IPS-NIHi7 (cell line): ENCODE results near the gene PPP1R3G.
"Not testable (repeated sequence)": the region's sequence is repeated elsewhere in the genome, so short reads cannot be mapped to it uniquely, and the experiment has no call there.

ENCODE experiments used
- DNase-seq: peaks from one replicate; pipeline ENCODE4 v3.0.0; 2012; ENCODE audit warnings: mixed read lengths; ENCODE audit errors: extremely low spot score

PPP1R3G gene

DNA sequence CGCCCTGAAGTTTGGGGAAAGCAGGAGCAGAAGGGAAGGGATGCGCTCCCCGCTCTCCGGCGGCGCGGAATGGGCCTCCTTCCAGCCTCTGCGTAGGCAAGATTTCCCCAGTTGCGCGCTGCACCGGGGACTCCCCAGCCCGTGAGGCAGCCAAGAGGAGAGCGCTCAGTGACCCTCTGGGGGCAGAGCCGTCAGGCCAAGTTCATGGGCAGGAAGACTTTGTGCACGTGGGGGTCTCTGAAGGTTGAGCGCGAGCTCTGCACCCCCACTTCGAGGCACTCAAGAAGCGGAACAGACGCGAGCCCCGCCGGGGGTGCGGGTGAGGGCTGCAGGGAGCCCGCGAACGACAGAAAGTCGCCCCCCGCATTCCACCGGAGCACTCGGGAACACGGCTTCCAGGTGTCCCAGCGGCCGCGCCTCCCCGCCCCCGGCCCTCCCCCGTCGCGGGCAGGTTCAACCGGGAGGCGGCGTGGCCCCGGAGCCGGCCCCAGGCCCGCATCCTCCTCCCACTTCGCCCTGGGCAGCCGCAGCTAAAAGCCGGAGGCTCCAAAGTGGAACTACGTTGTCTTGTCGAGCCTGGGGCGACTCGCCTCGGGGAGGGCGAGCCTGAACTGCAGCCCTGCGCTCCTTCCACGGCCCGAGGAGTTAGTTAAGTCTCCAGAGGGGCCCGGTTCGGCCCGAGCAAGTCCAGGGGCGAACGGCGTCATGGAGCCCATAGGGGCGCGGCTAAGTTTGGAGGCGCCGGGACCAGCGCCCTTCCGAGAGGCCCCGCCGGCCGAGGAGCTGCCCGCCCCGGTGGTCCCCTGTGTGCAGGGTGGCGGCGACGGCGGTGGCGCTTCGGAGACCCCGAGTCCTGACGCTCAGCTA is at the start of gene PPP1R3G:
Gene PPP1R3G, plus strand, starts transcription at position 561 of the 867 bp plus-strand sequence. Its CDS starts 145 bp downstream, at position 706.
- peak; percentile 48 for DNase-seq

DNA sequence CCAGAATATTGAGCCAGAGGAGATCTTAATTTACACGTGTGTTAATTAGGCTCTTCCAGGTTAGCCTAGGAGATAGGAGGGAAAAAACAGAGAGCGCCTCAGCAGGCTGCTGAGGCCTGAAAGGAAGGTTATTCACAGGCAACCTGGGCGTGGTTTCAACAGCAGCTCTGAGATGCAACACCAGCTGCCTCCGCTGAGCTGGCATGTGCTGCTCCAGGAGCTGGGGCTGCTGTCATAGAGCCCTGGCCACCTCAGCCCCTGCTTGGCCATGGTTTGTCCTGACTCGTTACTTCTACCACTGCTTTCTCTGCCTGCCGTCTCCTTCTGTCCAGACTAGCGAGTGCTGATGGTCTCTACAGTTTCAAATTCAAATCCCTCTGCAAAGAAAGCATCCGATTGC is 48.9 kb upstream of the PPP1R3G start:
- DNase-seq = peak; percentile 89

DNA sequence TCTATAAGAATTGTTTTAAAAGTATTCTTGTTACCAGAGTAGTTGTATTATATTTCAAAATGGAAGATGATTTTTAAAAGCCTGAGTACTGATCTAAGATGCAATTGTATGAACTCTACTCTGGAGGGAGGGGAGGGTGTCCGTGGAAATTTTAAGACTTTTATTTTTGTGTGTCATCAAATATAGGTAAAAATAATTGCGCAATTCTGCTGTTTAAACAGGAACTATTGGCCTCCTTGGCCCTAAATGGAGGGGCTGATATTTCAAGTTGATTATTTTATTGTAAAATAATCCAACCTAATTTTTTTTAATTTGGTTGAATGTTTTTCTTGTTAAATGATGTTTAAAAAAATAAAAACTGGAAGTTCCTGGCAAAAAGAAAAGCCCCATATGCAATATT is 43.2 kb upstream of the PPP1R3G start:
- DNase-seq = no peak

DNA sequence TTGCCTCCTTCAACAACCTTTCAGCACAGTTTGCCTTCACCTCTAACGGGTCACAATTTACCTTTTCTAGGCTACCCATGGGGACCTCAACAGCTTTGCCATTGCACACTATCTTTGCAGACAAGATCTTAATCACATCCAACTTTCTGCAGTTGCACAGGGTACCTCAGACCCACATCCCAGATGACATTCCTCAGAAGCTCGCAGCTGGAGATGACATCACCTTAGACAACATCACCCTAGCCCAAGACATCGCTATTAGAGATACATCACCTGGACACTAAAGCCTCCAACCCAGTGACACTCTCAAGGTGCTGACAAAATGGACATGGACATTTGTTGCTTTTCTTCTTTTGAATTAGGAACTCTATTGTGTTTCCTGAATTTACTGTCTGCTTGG is 42.7 kb upstream of the PPP1R3G start:
- no peak for DNase-seq

DNA sequence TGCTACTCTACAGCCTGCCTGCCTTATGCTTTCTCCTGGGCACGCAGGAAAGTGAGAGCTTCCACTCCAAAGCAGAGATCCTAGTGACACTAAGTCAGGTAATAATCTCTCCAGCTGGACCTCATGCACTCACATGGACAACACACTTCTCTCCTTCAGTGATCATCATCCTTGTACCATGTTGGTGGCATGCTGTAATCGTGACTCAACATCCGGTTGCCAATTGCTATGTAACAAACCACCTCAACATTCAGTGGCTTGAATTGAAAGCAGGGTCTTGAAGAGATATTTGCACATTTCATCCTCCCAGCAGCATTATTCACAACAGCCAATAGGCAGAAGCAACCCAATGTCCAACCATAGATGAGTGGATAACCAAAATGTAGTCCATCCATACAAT is 40.3 kb upstream of the PPP1R3G start:
- no peak for DNase-seq

DNA sequence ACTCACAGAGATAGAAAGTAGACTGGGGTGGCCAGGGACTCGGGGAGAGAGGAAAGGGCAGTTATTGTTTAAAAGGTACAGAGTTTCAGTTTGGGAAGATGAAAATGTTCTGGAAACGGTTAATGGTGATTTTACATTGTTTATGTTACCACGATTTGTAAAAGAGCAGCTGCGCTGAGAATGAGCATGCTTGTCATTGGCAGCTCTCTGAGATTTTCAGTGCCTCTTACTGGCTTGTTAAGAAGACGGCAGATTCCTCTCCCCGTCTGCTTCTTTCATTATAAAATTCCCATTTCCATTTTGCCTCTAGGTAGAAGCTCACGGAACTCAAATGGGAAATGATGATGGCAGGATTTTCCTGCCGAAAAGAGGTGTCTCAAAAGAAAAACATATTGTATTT is 39.7 kb upstream of the PPP1R3G start:
- DNase-seq = no peak

DNA sequence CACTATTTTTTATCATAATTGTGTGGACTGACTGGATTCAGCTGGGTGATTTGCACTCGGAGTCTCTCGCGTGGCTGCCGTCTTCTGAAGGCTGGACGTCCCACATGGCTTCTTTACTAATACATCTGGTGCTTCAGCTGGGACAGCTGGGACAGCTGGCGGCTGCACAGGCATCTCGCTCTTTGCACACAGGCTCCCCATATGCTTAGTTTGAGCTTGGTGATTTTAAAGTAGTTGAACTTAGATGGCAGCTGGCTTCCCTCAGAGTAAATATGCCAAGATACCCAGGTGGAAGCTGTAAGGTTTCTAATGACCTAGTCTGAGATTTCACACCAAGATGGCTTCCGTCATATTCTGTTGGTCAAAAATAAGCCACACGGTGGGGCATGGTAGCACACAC is 38.7 kb upstream of the PPP1R3G start:
- no peak for DNase-seq

DNA sequence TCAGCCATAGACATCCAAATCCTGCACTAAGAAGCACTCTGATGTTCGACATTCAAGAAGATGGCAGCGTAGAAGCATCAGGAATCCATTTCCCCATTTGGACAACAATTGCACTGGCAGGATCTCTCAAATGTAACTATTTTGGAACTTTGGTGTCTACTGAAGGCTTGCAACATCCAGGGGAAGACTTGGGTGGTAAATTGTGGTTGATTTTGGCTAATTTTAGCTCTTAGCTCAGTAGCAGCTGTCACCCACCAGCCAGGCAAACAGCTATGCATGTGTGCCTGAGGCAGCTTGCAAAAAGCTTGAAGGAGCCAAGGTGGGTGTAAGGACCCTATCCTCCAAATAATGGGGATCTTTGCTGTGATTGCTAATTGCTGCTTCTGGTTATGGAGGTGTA is 35.1 kb upstream of the PPP1R3G start:
- no peak for DNase-seq

DNA sequence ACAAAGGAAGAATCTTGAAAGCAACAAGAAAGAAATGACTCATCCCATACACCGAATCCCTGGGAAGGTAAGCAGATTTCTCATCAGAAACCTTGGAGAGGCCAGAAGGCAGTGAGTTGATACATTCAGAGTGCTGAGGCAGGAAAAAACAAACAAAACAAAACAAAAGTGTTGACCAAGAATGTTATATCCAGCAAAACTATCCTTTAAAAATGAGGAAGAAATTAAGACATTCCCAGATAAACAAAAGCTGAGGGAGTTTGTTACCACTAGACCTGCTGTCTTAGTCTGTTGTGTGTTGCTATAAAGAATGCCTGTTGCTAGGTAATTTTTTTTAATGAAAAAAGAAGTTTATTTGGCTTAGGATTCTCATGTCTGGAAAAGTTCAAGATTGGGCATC is 33.7 kb upstream of the PPP1R3G start:
- no peak for DNase-seq

DNA sequence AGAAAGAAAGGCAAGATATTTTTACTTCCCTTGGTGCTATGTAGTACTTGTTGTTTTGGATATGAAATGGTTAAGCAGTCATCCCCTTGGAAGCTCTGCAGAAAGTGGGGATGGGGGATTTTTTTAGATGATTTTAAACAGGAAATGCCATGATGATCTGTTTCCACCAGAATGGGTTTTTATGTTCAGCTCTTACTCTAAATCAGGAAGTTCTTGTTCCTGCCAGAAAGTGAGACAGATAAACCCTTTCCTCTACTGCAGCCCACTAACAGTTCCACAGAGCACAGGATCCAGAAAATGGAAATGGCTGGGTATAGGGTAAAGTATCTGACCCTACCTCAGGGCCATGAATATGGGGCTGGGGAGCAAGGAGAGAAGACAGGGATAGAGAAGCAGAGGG is 32.1 kb upstream of the PPP1R3G start:
- DNase-seq = no peak

DNA sequence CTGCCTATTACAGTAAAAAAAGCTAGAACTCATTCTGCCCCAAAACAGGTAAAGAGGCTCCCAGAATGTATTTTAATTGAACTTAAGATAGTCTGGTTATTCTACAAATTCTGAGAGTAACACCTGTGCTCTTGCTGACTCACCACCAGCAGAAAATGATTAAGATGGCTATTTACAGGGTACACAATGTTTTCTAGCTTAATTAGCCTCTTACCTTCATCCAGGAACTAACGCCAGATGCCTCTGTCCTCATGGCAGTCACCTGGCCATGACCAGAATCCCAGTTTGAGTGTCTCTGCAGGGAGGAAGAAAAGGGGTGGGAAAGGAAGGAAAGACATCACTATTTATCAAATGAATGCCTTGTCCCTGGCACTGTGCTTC is 31.3 kb upstream of the PPP1R3G start:
- DNase-seq = no peak

DNA sequence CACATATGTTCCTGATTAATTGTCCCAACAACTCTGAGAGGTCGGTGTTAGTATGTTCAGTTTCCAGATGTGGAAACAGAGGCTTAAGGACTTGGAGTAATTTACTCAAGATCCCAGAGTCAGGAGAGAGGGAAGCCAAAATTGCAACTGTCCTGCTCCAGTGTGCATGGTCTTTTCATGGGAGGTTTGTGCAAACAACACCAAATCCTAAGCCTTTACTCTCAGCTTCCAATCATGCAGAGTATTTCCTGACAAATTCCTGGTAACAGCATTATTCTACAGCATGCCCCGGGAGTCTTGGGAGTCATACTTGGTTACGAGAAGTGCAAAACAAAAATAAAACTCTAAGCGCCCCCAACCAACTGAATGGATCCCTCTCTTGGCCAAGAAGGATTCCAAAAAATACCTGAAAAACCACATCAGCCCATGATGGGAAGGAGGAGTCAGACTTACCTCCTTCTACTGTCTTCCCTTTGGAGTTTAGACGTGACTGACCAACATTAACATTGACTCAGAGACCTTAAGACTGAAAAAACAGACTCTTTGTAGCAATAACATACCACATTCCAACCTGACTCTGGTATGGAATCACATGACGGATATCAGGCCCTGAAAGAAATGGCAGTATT is 30.8 kb upstream of the PPP1R3G start:
- DNase-seq = no peak

DNA sequence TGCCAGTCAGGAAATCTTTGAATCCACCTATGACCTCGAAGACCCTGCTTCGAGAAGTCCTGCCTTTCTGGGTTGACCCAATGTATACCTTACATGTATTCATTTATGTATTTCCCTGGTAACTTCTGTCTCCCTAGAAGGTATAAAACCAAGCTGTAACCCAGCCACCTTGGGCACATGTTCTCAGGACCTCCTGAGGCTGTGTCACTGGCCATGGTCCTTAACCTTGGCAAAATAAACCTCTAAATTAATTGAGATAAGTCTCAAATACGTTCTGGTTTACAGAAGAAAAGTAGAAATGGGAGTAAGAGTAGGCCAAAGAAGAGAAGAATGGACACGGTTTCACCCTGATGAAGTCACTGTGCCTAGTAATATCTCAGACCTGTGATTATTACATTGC is 30.0 kb upstream of the PPP1R3G start:
- no peak for DNase-seq

DNA sequence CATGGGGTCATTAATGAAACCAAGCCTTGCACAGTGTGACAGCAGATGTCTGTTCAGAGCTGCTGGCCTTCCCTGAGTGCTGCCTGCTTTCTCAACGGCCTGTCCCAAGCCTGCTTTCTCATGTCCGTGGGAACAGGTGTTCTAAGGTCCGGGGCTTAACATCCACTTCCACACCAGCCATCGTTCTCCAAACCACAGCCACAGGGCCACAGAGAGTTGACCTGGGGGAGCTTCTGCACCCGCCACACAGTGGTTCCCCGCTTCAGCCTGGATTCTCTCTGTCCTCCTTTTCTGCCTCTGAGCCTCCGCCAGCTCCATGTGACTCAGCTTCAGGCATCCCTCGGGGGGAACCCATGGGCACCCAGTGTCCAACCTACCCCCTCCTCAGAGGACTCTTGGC is 26.9 kb upstream of the PPP1R3G start:
- no peak for DNase-seq

DNA sequence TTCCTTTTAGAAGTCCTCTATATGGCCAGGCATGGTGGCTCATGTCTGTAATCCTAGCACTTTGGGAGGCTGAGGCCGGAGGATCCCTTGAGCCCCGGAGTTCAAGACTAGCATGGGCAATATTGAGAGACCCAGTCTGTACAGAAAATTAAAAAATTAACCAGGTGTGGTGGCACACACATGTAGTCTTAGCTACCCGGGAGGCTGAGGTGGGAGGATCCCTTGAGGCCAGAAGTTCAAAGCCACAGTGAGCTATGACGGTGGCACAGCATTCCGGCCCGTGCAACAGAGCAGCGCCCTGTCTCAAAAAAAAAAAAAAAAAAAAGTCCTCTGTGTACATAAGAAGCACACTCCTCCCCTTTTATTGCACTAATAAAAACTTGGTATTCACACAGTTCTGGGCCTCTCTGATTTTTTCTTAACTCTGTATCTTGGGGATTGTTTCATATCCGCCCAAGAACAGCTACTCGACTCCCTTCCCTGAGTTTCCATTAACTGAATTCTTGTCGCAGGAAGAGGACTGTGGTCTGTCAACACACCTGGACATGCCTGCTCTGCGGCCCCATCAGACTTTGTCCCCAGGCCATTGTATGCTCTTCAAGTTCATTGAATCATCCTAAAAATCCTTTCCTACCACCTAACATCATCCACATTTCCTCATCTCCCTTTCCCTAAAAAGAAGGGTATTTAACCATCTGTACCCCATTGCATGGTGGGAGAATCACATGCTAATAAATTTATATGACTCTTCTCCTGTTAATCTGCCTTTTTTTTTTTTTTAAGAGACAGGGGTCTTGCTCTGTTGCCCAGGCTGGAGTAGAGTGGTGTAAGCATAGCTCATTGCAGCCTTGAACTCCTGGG is 25.9 kb upstream of the PPP1R3G start:
- no peak for DNase-seq

DNA sequence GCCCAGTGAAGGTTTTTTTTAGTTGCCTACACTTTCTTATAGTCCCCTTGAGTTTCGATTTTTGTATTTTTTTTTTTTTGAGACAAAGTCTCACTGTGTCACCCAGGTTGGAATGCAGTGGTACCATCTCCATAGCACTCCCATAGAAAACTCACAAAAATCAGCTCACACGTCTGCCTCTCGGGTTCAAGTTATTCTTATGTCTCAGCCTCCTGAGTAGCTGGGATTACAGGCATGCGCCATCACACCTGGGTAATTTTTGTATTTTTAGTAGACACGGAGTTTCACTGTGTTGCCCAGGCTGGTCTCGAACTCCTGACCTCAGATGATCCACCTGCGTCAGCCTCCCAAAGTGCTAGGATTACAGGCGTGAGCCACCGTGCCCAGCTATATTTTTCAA is 24.7 kb upstream of the PPP1R3G start:
- DNase-seq = not testable (repeated sequence)

DNA sequence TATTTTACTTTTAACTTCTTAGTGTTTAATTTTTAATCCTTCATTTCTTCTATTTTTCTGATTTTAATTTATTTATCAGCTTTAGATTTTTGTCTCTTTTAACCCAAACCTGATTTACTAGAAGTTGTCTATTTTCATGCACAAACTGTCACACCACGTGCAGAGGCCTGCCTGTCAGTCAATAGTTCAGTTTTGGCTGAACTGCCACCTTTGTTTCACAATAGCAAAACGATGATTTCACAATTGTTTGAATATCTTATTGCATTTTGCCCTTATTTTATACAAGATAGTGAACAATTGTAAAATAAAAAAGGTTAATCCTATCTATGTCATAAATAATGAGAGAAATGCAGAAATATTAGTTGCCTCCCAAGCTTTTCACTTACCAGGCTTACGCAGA is 24.0 kb upstream of the PPP1R3G start:
- DNase-seq = no peak

DNA sequence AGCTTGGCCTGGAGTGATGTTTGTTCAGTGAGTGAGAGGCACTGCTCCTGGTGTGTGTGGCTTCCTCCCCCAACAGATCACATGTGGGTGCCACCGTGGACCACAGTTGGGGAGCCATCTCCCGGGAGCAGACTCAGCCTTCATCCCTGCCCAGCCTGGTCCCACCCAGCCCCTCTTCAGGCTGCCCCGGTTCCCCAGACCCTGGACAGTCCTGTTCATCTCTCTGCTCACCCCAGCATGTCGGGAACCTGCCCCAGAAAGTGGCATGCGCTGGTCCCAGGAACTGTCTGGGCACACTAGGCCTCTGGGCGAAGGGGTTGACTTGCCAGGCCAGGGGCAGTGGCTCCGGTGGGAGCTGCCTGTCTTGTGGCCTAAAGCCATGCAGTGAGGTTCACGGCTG is 21.5 kb upstream of the PPP1R3G start:
- no peak for DNase-seq

DNA sequence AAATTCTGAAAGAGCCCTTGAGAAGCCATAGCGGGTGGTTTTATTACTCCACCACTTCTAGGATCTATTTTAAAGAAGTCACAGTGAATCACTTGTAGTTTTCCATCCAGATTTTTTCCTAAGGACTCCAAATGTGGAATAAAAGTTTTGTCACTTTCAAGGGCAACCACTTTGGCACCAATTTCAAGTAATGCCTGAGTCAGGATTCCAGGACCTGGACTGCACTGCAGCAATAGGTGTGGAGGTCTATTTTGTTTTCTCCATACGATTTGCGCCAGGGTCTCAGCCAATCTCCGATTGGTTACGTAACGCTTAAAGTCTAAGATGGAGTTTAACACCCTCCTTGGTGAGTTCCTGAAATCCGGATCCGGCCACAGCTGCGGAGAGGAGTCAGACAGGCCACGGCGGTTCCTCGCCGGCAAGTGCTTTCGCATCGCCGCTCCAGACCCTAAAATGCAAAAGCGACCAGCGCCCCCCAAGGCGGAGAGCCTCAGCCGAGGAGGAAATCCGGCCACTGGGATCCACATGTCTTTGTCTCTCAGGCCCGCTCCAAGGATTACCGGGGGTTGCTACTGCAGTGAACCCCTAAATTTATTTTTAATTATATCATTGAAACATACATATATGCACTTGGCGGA is 18.6 kb upstream of the PPP1R3G start:
- no peak for DNase-seq

DNA sequence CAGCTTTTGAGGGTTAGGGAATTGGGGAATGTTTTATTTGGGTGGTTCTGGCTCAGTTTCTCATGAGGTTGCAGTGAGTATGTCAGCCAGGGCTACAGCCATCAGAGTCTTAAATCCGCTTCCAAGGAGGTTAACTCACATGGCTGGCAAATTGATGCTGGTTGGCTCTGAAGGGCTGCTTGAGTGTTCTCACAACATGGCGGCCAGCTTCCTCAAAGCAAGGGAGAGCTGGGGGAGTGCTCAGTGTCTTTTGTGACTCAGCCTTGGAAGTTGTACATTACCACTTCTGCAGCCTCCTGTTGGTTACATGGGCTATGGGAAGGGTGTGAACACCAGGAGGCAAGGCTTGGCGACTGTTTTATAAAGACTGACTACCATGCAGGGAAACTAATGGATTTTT is 17.8 kb upstream of the PPP1R3G start:
- DNase-seq = no peak

DNA sequence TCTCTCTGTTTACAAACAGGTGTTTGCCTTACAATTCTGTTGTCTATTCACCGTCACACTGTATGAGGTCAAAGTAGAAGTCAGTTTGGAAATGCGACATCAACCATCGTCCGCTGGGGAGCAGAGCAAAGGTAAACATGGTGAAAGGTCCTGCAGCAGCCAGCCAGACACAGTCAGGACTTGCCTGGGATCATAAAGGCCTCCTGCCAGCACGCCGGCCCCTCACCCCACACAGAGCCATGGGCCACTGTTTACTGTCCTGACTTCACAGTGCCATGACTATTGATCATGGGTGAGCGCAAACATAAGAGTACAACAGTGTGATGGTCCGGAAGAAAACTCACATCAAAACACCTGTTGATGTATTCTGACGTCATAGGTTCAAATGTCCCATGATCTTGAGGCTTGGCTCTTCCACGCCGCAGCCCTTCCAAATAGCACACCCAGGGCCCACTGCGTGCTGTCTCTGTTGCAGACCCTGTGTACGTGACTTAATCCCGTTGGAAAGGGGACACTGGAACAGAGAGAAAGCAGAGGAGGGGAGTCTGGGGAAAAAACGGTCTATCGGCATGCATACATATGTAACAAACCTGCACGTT is 16.9 kb upstream of the PPP1R3G start:
- DNase-seq = no peak

DNA sequence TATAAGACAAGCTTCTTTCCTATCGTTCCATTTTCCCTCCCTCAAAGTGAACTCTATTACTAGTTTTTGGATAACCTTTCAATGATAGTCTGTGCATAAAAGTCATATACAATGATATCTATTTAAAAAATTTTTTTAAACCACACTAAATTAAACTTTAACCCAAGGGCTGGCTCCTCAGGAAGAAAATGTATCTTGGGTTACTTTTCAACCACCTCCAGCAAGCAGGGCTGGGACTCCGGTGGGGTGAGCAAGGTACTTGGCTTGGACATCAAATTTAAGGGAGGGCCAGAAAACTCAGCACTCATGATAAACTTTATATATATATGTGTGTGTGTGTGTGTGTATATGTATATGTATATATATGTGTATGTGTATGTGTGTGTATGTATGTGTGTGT is 13.9 kb upstream of the PPP1R3G start:
- no peak for DNase-seq
